Smooth muscle cell (in vitro differentiated cells): Measurements from ENCODE around the gene FGFR1OP2. TPM values are rescaled to one million over a fixed set of nuclear protein-coding genes. Genes with fewer than 3 reads are reported as not detected.

ENCODE experiments used
- DNase-seq: peaks from one replicate; lab custom pipeline; 2025; ENCODE audit not compliant: unreplicated experiment; lab: John Stamatoyannopoulos, UW
- H2AFZ ChIP-seq: fragments of 200-600 bp; sonication (generic); 2 replicates; pipeline ENCODE4 v1.6.0; 2016; ENCODE audit warnings: antibody characterized with exemption, low read depth, mild to moderate bottlenecking
- H3F3A ChIP-seq: fragments of 200-600 bp; sonication (generic); 2 replicates; pipeline ENCODE4 v1.6.0; 2017; ENCODE audit warnings: antibody characterized with exemption, low read depth
- H3K27ac ChIP-seq: fragments of 200-600 bp; sonication (generic); 2 replicates; pipeline ENCODE4 v1.5.1; 2016; ENCODE audit warnings: low read depth, mild to moderate bottlenecking
- H3K27me3 ChIP-seq: fragments of 200-600 bp; sonication (generic); 2 replicates; pipeline ENCODE4 v1.6.1; 2016; ENCODE audit warnings: low read depth, mild to moderate bottlenecking
- H3K36me3 ChIP-seq: fragments of 200-600 bp; sonication (generic); 2 replicates; pipeline ENCODE4 v1.5.1; 2016; ENCODE audit warnings: low read depth
- H3K4me1 ChIP-seq: fragments of 200-600 bp; sonication (generic); 2 replicates; pipeline ENCODE4 v1.5.1; 2016; ENCODE audit warnings: low read depth
- H3K4me2 ChIP-seq: fragments of 200-600 bp; sonication (generic); 2 replicates; pipeline ENCODE4 v1.6.0; 2016; ENCODE audit warnings: mild to moderate bottlenecking
- H3K4me3 ChIP-seq: fragments of 200-600 bp; sonication (generic); 2 replicates; pipeline ENCODE4 v1.5.1; 2016; ENCODE audit warnings: mild to moderate bottlenecking
- H3K79me2 ChIP-seq: fragments of 200-600 bp; sonication (generic); 2 replicates; pipeline ENCODE4 v1.6.0; 2016; ENCODE audit warnings: low read depth, mild to moderate bottlenecking
- H3K9ac ChIP-seq: fragments of 200-600 bp; sonication (generic); 2 replicates; pipeline ENCODE4 v1.6.0; 2016; ENCODE audit warnings: low read depth
- H3K9me3 ChIP-seq: fragments of 200-600 bp; sonication (generic); replicated peaks from 2 replicates; pipeline ENCODE4 v1.5.1; 2016; ENCODE audit warnings: low read depth
- H4K20me1 ChIP-seq: fragments of 200-600 bp; sonication (generic); 2 replicates; pipeline ENCODE4 v1.6.0; 2016; ENCODE audit warnings: low read depth
- WGBS: methylation state at CpG from one replicate; pipeline ENCODE4 v1.1.7; 2016; ENCODE audit warnings: low lambda C conversion rate; 5-methylcytosine and 5-hydroxymethylcytosine counted together
- polyA plus RNA-seq: library from polyadenylated mRNA; unstranded; fragments of >200 nt; fragmentation: Nextera tagmentation; extraction: Ambion mirVana; gene quantifications from 2 replicates; pipeline ENCODE4 v1.2.1, GENCODE V29; 2016
- total RNA-seq: library from RNA; depleted of rRNA; stranded (reverse); fragments of >200 nt; gene quantifications from 2 replicates; pipeline ENCODE4 v1.2.3, GENCODE V29; 2014
- TF ChIP-seq, protein P1 (sequence below): fragments of 200-600 bp; sonication (generic); IDR thresholded peaks from 2 replicates; pipeline ENCODE4 v1.5.1; 2017; ENCODE audit warnings: borderline replicate concordance, mild to moderate bottlenecking, antibody characterized with exemption; ENCODE audit not compliant: insufficient read depth, poor library complexity, severe bottlenecking

FGFR1OP2 gene
- total and polyA plus RNA-seq, 2 experiments from 2014 or later, result 28.4 to 53.5 TPM

- DNase-seq, result no peak
- TF ChIP-seq, protein P1, sequence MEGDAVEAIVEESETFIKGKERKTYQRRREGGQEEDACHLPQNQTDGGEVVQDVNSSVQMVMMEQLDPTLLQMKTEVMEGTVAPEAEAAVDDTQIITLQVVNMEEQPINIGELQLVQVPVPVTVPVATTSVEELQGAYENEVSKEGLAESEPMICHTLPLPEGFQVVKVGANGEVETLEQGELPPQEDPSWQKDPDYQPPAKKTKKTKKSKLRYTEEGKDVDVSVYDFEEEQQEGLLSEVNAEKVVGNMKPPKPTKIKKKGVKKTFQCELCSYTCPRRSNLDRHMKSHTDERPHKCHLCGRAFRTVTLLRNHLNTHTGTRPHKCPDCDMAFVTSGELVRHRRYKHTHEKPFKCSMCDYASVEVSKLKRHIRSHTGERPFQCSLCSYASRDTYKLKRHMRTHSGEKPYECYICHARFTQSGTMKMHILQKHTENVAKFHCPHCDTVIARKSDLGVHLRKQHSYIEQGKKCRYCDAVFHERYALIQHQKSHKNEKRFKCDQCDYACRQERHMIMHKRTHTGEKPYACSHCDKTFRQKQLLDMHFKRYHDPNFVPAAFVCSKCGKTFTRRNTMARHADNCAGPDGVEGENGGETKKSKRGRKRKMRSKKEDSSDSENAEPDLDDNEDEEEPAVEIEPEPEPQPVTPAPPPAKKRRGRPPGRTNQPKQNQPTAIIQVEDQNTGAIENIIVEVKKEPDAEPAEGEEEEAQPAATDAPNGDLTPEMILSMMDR, result no peak
- Histone ChIP-seq H3K79me2 (peaks cover 52% of the 10 kb centered on the region), H3K4me2 (no peak overlapping the region), H3K4me1 (peaks cover 7% of the 10 kb centered on the region), H3K27me3 (no peaks in the 10 kb centered on the region), H3K9me3 (no peaks in the 10 kb centered on the region), H3F3A (no peaks in the 10 kb centered on the region), H3K27ac (no peak overlapping the region), H4K20me1 (peaks cover 85% of the 10 kb centered on the region), H2AFZ (no peak overlapping the region), H3K36me3 (no peaks in the 10 kb centered on the region), H3K4me3 (no peak overlapping the region), H3K9ac (no peak overlapping the region)
- WGBS, result 96% methylated on average over 2 of the region's 2 CpGs
Measured at GRCh38 chr12:27005495-27005894, 67.2 kb downstream of the FGFR1OP2 start.

DNA sequence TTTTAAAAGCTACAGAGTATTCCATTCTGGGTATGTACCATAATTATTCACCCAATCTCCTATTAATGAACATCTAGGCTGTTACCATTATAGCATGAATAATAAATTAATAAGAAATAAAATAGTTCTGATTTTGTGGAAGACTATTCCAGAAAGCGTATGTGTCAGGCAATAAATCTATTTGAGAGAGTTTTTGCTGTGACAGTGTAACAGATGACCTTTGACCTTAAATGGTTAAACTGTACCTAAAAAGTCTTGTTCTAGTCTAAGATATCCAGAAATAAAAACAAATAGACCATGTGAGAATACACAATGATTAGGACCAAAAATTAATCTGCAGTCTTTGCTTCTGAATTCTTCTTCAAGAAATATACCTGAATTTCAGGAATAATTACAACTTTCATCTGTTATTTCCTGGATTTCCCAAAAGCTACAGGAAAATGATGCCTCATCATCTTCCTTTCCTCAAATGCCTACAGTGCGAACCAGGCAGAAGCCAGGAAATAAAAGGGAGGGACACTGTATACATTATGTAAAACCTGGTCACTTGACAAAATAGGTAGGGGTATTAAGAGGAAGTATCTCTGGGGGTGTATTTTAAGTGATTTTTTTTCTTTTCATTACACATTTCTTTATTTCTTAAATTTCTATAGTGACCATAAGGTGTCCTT lies 68.7 kb downstream of the FGFR1OP2 start:
- no peaks in the 10 kb centered on the region for H3F3A ChIP-seq

GRCh38 chr12:27008081-27008480 lies 69.8 kb downstream of the FGFR1OP2 start:
- DNase-seq, result no peak
- no peak overlapping the region for H3K9ac ChIP-seq
- TF ChIP-seq, protein P1, result no peak
- WGBS, result 97% methylated on average over 5 of the region's 5 CpGs
- H3K27ac ChIP-seq, result no peak overlapping the region
- H2AFZ ChIP-seq, result no peak overlapping the region
- no peak overlapping the region for H3K4me2 ChIP-seq
- H3F3A ChIP-seq, result no peaks in the 10 kb centered on the region
- H4K20me1 ChIP-seq, result peaks cover 62% of the 10 kb centered on the region
- H3K4me1 ChIP-seq, result peaks cover 8% of the 10 kb centered on the region
- no peaks in the 10 kb centered on the region for H3K27me3 ChIP-seq
- peaks cover 49% of the 10 kb centered on the region for H3K79me2 ChIP-seq
- no peak overlapping the region for H3K4me3 ChIP-seq
- H3K36me3 ChIP-seq, result no peaks in the 10 kb centered on the region
- no peaks in the 10 kb centered on the region for H3K9me3 ChIP-seq

More for the DNA sequence above, 68.7 kb downstream of the FGFR1OP2 start:
- 100% methylated on average over 2 of the region's 2 CpGs for WGBS
- DNase-seq, result no peak
- Histone ChIP-seq H3K4me3 (no peak overlapping the region), H3K4me1 (peaks cover 7% of the 10 kb centered on the region), H3K9ac (no peak overlapping the region), H3K4me2 (no peak overlapping the region), H3K9me3 (no peaks in the 10 kb centered on the region), H3K36me3 (no peaks in the 10 kb centered on the region), H3K27me3 (no peaks in the 10 kb centered on the region), H2AFZ (no peak overlapping the region), H4K20me1 (peaks cover 72% of the 10 kb centered on the region), H3K27ac (no peak overlapping the region), H3K79me2 (peaks cover 50% of the 10 kb centered on the region)
- TF ChIP-seq, protein P1, result no peak

DNA sequence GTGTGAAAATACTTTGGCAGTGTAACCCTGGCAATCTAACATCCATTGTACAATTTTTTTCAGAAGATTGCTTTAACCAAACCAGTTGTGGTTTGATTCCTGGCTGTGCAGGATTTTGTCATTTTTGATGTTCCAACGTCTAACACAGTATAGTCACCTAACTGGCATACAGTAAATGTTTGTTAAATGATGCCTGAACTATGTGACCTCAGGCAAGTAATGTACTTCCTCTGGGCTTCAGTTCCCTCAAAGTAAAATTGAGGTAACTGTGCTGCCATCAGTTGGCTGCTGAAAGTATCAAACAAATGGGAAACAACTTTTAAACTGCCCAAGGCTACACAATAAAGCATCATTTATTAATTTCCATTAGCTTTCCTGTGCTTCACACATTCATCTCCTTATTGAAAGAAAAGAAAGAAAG lies 71.6 kb downstream of the FGFR1OP2 start:
- H4K20me1 ChIP-seq, result peaks cover 44% of the 10 kb centered on the region
- H3K27ac ChIP-seq, result no peak overlapping the region
- no peak overlapping the region for H3K4me2 ChIP-seq
- H3K4me3 ChIP-seq, result no peak overlapping the region
- H3K4me1 ChIP-seq, result peaks cover 9% of the 10 kb centered on the region
- H3K79me2 ChIP-seq, result peaks cover 40% of the 10 kb centered on the region
- peaks cover 3% of the 10 kb centered on the region for H3F3A ChIP-seq
- H2AFZ ChIP-seq, result no peak overlapping the region
- H3K27me3 ChIP-seq, result no peaks in the 10 kb centered on the region
- H3K9me3 ChIP-seq, result no peaks in the 10 kb centered on the region
- no peaks in the 10 kb centered on the region for H3K36me3 ChIP-seq
- TF ChIP-seq, protein P1, result no peak
- 53% methylated on average over 1 of the region's 1 CpG for WGBS
- DNase-seq, result no peak
- no peak overlapping the region for H3K9ac ChIP-seq
